ENCODE data around the gene FAM240A. TPM values are rescaled to one million over a fixed set of nuclear protein-coding genes. Genes with fewer than 3 reads are reported as not detected.

FAM240A gene
- total and polyA plus RNA-seq, 10 of the 15 experiments (the other 5 are each of a cell fraction or from before 2014, with no cell fraction given): not detected

- TF ChIP-seq NFXL1 (IDR thresholded peaks at IDR 0.05; ENCODE audit: borderline replicate concordance) (no peak), STAT3 (IDR thresholded peaks at IDR 0.05; ENCODE audit: low read depth, low read length) (no peak), NR2F1 (conservative IDR thresholded peaks at IDR 0.05) (no peak), TBL1XR1 (IDR thresholded peaks at IDR 0.05; ENCODE audit: low read depth, low read length) (no peak), HDAC6 (IDR thresholded peaks at IDR 0.05; ENCODE audit: unreplicated experiment) (no peak)
Measured at GRCh38 chr3:46655271-46655670, 42.9 kb downstream of the FAM240A start (continued).

GRCh38 chr3:46656778-46657556 is 44.6 kb downstream of the FAM240A start:
- intact Hi-C loops (cut with micrococcal nuclease; ENCODE audit: unreplicated experiment): no loop called here
- BruUV-seq (replicated peaks): no TSS peak
- in situ Hi-C loops (cut with MboI): no loop called here
- Histone ChIP-seq H3K4me3 (no peak overlapping the region), H3K27ac (ENCODE audit: control insufficient read depth, insufficient read depth) (no peak overlapping the region), H3K79me2 (ENCODE audit: control insufficient read depth, insufficient read depth, low read length) (no peaks in the 10 kb centered on the region), H3K27me3 (replicated peaks in 1 of 2; ENCODE audit: control insufficient read depth in 2 of 2, insufficient read depth in 2 of 2, low read length in 1 of 2) (peaks cover 0 to 5% of the 10 kb centered on the region in 2 experiments; a peak in 3 of 4 replicates), H2AFZ (ENCODE audit: control insufficient read depth, low read depth, low read length) (no peak overlapping the region), H3K4me1 (ENCODE audit: control insufficient read depth, insufficient read depth, low read length) (no peaks in the 10 kb centered on the region), H3K9ac (ENCODE audit: control insufficient read depth, insufficient read depth, low read length) (no peak overlapping the region), H3K9me3 (replicated peaks; ENCODE audit: control insufficient read depth, insufficient read depth, low read length) (no peaks in the 10 kb centered on the region), H3K36me3 (ENCODE audit: control insufficient read depth in 2 of 2, insufficient read depth in 2 of 2, low read length in 1 of 2) (no peaks in the 10 kb centered on the region), H4K20me1 (ENCODE audit: control insufficient read depth, insufficient read depth) (no peaks in the 10 kb centered on the region), H3K4me2 (ENCODE audit: control insufficient read depth, insufficient read depth) (no peak overlapping the region)
- DNase-seq (ENCODE audit: low read depth, low spot score) (no peak), FAIRE-seq (no peak), ATAC-seq (no peak)
- RAD21 ChIA-PET (ENCODE audit: unreplicated experiment): no interaction called here
- SMC1A ChIA-PET (ENCODE audit: uncharacterized antibody, unreplicated experiment): no interaction called here
- TF ChIP-seq PKNOX1 (IDR thresholded peaks at IDR 0.05) (no peak), SRF (IDR thresholded peaks at IDR 0.05; ENCODE audit: low read depth in 2 of 2, low read length in 2 of 2) (no peak), SREBF2 (IDR thresholded peaks at IDR 0.05; ENCODE audit: low read length) (no peak), FOXM1 (IDR thresholded peaks at IDR 0.05; ENCODE audit: low read depth, low read length) (no peak)
- TF ChIP-seq, protein P1, sequence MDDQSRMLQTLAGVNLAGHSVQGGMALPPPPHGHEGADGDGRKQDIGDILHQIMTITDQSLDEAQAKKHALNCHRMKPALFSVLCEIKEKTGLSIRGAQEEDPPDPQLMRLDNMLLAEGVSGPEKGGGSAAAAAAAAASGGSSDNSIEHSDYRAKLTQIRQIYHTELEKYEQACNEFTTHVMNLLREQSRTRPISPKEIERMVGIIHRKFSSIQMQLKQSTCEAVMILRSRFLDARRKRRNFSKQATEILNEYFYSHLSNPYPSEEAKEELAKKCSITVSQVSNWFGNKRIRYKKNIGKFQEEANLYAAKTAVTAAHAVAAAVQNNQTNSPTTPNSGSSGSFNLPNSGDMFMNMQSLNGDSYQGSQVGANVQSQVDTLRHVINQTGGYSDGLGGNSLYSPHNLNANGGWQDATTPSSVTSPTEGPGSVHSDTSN (IDR thresholded peaks at IDR 0.05; ENCODE audit: insufficient replicate concordance, low read depth, low read length): no peak
- CTCF ChIA-PET: no interaction called here
- POLR2A ChIA-PET: no interaction called here
- WGBS (ENCODE audit: insufficient coverage, insufficient replicate concordance, low lambda C conversion rate, missing lambda C conversion rate): 80% methylated on average over 9 of the region's 9 CpGs

Data from GM12878 (cell line).